HepG2 (cell line): ENCODE data around the gene ZBTB44. TPM values are rescaled to one million over a fixed set of nuclear protein-coding genes. Genes with fewer than 3 reads are reported as not detected.

Source experiments
- ADNP ChIP-seq: sonication (generic); formaldehyde crosslinking; IDR thresholded peaks from 2 replicates; pipeline ENCODE4 v1.4.0; 2020; ENCODE audit warnings: missing genetic modification reagents
- CBX2 ChIP-seq, 2 experiments: fragments of 200-600 bp in 1 of 2; sonication (generic); formaldehyde crosslinking in 1 of 2; IDR thresholded peaks; 2 replicates each; pipeline versions ENCODE4 v1.7.0 to v1.8.1; 2018 to 2022; ENCODE audit warnings: low read depth in 2 of 2, low read length in 1 of 2, mild to moderate bottlenecking in 1 of 2, missing genetic modification reagents in 1 of 2
- CENPT ChIP-seq: sonication (generic); formaldehyde crosslinking; IDR thresholded peaks from 2 replicates; pipeline ENCODE4 v1.8.0; 2022; ENCODE audit warnings: low read depth, mild to moderate bottlenecking, moderate library complexity, missing genetic modification reagents
- HES4 ChIP-seq: sonication (generic); formaldehyde crosslinking; IDR thresholded peaks from 2 replicates; pipeline ENCODE4 v1.9.0; 2021; ENCODE audit warnings: mild to moderate bottlenecking, missing genetic modification reagents, borderline replicate concordance
- IRF2 ChIP-seq: IDR thresholded peaks from 2 replicates; pipeline ENCODE4 v1.6.1; 2018; ENCODE audit warnings: missing genetic modification reagents, missing compliant biosample characterization
- TBX2 ChIP-seq: sonication (generic); formaldehyde crosslinking; IDR thresholded peaks from 2 replicates; pipeline ENCODE4 v1.5.0; 2020; ENCODE audit warnings: missing genetic modification reagents, mild to moderate bottlenecking, borderline replicate concordance
- YEATS2 ChIP-seq: sonication (generic); formaldehyde crosslinking; IDR thresholded peaks from 2 replicates; pipeline ENCODE4 v1.4.0; 2020; ENCODE audit warnings: missing genetic modification reagents, borderline replicate concordance
- ZEB1 ChIP-seq: IDR thresholded peaks from 2 replicates; pipeline ENCODE4 v1.6.1; 2012; ENCODE audit warnings: mild to moderate bottlenecking, low read depth, inconsistent platforms; ENCODE audit not compliant: insufficient replicate concordance
- ZFAT ChIP-seq: sonication (generic); formaldehyde crosslinking; conservative IDR thresholded peaks from 2 replicates; pipeline ENCODE4 v1.8.1; 2023; ENCODE audit warnings: missing genetic modification reagents, inconsistent platforms
- ZKSCAN5 ChIP-seq: sonication (generic); formaldehyde crosslinking; IDR thresholded peaks from 2 replicates; pipeline ENCODE4 v1.5.1; 2020; ENCODE audit warnings: mild to moderate bottlenecking, missing genetic modification reagents
- ZNF510 ChIP-seq: sonication (generic); formaldehyde crosslinking; IDR thresholded peaks from 2 replicates; pipeline ENCODE4 v1.4.0; 2020; ENCODE audit warnings: low read depth, mild to moderate bottlenecking, missing genetic modification reagents
- ZNF879 ChIP-seq: sonication (generic); formaldehyde crosslinking; IDR thresholded peaks from 2 replicates; pipeline ENCODE4 v1.8.1; 2023; ENCODE audit warnings: missing genetic modification reagents
- polyA plus RNA-seq, 8 experiments: library from polyadenylated mRNA; depleted of rRNA in 3 of 8; stranded (reverse) in 7 of 8; unstranded in 1 of 8; fragments of >200 nt; fragmentation: Illumina TruSeq in 4 of 8; extraction: Trizol in 4 of 8; gene quantifications; 2 replicates each; pipeline versions ENCODE4 v1.2.1 to v1.2.3, GENCODE V29; 2011 to 2016; ENCODE audit warnings: low read depth in 4 of 8, missing spikeins in 1 of 8, mixed read lengths in 1 of 8; ENCODE audit not compliant: insufficient read depth in 1 of 8
- total RNA-seq, 5 experiments: library from RNA; depleted of rRNA; stranded (reverse); fragments of >200 nt; fragmentation: Illumina TruSeq; extraction: Trizol; gene quantifications; 2 replicates each; pipeline ENCODE4 v1.2.3, GENCODE V29; 2016; ENCODE audit warnings: low read depth in 1 of 5
- TF ChIP-seq, protein P1 (sequence below): sonication (generic); formaldehyde crosslinking; IDR thresholded peaks from one replicate; pipeline ENCODE4 v1.5.1; 2020; ENCODE audit warnings: mild to moderate bottlenecking, missing genetic modification reagents; ENCODE audit errors: not compliant biosample characterization
- TF ChIP-seq, protein P2 (sequence below): sonication (generic); formaldehyde crosslinking; IDR thresholded peaks from 2 replicates; pipeline ENCODE4 v1.8.0; 2022; ENCODE audit warnings: missing genetic modification reagents, mild to moderate bottlenecking, borderline replicate concordance

Gene ZBTB44
- total and polyA plus RNA-seq, 2 of the 13 experiments (the other 11 are each of a cell fraction or from before 2014, with no cell fraction given), result 22.8 to 23.6 TPM

DNA sequence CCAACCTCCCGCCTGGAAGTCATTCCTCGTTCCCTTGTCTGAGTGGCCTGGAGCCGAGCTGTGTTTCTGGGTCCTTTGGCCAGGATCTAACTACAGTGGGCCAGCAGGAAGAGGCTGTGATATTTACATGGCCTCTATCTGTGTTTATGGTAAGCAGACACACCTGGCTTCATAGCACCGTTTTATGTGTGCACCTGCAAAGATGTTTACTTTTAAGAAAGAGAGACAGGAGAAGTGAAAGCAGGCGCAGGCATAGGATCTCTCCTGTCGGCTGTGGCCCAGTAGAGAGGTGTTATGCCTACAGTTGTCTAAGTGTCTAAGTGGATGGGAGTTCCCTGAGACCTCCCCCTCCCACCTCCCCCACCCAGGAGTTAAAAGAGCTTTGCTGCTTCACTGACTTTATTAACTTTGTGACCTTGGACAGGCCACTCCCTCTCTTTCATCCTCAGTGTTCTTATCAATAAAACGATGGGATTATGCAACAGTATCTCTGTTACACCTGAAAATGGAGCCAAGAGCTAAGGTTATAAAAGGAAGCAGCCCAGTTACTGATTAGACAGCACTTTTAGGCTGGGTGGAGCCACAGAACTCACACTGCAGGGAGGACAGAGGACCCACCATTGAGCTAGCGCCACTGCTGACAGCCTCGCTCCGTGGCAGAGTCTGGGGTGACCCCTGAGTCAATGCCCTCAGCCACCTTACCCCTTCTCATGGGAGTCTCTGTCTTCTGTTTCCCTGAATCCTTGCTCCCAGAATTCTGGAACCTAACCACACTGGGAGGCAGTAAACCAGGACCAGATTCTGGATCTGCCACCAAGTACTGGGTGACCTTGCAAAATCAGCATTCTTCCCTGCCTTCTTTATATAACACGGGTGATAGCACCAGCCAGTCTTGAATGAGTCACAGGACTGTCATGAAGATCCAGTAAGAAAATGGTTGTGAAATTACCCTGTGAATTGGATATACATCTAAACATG, 133.1 kb downstream of the ZBTB44 start (continued):
- TF ChIP-seq, protein P1, sequence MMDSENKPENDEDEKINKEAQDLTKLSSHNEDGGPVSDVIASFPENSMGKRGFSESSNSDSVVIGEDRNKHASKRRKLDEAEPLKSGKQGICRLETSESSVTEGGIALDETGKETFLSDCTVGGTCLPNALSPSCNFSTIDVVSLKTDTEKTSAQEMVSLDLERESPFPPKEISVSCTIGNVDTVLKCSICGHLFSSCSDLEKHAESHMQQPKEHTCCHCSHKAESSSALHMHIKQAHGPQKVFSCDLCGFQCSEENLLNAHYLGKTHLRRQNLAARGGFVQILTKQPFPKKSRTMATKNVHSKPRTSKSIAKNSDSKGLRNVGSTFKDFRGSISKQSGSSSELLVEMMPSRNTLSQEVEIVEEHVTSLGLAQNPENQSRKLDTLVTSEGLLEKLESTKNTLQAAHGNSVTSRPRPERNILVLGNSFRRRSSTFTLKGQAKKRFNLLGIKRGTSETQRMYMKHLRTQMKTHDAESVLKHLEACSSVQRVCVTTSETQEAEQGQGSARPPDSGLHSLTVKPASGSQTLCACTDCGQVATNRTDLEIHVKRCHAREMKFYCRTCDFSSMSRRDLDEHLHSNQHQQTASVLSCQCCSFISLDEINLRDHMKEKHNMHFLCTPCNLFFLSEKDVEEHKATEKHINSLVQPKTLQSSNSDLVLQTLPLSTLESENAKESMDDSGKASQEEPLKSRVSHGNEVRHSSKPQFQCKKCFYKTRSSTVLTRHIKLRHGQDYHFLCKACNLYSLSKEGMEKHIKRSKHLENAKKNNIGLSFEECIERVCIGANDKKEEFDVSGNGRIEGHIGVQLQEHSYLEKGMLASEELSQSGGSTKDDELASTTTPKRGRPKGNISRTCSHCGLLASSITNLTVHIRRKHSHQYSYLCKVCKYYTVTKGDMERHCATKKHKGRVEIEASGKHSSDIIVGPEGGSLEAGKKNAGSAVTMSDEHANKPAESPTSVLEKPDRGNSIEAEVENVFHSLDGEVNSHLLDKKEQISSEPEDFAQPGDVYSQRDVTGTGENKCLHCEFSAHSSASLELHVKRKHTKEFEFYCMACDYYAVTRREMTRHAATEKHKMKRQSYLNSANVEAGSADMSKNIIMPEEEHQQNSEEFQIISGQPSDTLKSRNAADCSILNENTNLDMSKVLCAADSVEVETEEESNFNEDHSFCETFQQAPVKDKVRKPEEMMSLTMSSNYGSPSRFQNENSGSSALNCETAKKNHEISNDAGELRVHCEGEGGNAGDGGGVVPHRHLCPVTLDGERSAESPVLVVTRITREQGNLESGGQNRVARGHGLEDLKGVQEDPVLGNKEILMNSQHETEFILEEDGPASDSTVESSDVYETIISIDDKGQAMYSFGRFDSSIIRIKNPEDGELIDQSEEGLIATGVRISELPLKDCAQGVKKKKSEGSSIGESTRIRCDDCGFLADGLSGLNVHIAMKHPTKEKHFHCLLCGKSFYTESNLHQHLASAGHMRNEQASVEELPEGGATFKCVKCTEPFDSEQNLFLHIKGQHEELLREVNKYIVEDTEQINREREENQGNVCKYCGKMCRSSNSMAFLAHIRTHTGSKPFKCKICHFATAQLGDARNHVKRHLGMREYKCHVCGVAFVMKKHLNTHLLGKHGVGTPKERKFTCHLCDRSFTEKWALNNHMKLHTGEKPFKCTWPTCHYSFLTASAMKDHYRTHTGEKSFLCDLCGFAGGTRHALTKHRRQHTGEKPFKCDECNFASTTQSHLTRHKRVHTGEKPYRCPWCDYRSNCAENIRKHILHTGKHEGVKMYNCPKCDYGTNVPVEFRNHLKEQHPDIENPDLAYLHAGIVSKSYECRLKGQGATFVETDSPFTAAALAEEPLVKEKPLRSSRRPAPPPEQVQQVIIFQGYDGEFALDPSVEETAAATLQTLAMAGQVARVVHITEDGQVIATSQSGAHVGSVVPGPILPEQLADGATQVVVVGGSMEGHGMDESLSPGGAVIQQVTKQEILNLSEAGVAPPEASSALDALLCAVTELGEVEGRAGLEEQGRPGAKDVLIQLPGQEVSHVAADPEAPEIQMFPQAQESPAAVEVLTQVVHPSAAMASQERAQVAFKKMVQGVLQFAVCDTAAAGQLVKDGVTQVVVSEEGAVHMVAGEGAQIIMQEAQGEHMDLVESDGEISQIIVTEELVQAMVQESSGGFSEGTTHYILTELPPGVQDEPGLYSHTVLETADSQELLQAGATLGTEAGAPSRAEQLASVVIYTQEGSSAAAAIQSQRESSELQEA (CRISPR knock-in tag), result no peak
- TF ChIP-seq ZNF510 (CRISPR knock-in tag) (0 out of 2 replicates have a peak, but pooled peaks have one; percentile 73), CENPT (CRISPR knock-in tag) (no peak), IRF2 (CRISPR knock-in tag) (peak; percentile 81), YEATS2 (CRISPR knock-in tag) (peak; percentile 28; the same call in 1 of the 2 replicates), ZKSCAN5 (CRISPR knock-in tag) (no peak), ZEB1 (peak; percentile 95), HES4 (CRISPR knock-in tag) (no peak), ZNF879 (CRISPR knock-in tag) (no peak), ZFAT (CRISPR knock-in tag) (no peak), ADNP (no peak), TBX2 (CRISPR knock-in tag) (peak; percentile 95), CBX2 (IDR thresholded peaks at IDR 0.05; ENCODE audit: low read depth, low read length) (no peak), CBX2 (CRISPR knock-in tag; IDR thresholded peaks at IDR 0.05; ENCODE audit: low read depth) (no peak)
- TF ChIP-seq, protein P2, sequence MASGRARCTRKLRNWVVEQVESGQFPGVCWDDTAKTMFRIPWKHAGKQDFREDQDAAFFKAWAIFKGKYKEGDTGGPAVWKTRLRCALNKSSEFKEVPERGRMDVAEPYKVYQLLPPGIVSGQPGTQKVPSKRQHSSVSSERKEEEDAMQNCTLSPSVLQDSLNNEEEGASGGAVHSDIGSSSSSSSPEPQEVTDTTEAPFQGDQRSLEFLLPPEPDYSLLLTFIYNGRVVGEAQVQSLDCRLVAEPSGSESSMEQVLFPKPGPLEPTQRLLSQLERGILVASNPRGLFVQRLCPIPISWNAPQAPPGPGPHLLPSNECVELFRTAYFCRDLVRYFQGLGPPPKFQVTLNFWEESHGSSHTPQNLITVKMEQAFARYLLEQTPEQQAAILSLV (CRISPR knock-in tag), result no peak
